Measurements from ENCODE around the gene PLCB4.

Gene PLCB4

GRCh38 chr20:9200620-9201019 lies 131.7 kb downstream of the PLCB4 start:
- peaks cover 0 to 18% (median 1%) of the 10 kb centered on the region in 4 donors for H3K4me1 ChIP-seq
- no peak overlapping the region for H3K27ac ChIP-seq
- H3K9me3 ChIP-seq, result no peaks in the 10 kb centered on the region
- intact Hi-C loops (cut with DNase I; ENCODE audit: low total_unique reads), result no loop called here
- no peaks in the 10 kb centered on the region for H3K27me3 ChIP-seq
- no peak for DNase-seq
- no peak overlapping the region for H3K4me3 ChIP-seq
- no peaks in the 10 kb centered on the region for H3K36me3 ChIP-seq
- TF ChIP-seq, protein P1, sequence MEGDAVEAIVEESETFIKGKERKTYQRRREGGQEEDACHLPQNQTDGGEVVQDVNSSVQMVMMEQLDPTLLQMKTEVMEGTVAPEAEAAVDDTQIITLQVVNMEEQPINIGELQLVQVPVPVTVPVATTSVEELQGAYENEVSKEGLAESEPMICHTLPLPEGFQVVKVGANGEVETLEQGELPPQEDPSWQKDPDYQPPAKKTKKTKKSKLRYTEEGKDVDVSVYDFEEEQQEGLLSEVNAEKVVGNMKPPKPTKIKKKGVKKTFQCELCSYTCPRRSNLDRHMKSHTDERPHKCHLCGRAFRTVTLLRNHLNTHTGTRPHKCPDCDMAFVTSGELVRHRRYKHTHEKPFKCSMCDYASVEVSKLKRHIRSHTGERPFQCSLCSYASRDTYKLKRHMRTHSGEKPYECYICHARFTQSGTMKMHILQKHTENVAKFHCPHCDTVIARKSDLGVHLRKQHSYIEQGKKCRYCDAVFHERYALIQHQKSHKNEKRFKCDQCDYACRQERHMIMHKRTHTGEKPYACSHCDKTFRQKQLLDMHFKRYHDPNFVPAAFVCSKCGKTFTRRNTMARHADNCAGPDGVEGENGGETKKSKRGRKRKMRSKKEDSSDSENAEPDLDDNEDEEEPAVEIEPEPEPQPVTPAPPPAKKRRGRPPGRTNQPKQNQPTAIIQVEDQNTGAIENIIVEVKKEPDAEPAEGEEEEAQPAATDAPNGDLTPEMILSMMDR (IDR thresholded peaks at IDR 0.05), result no peak

GRCh38 chr20:9202420-9203080 lies 133.7 kb downstream of the PLCB4 start:
- intact Hi-C loops (cut with DNase I; ENCODE audit: low total_unique reads), result no loop called here

DNA sequence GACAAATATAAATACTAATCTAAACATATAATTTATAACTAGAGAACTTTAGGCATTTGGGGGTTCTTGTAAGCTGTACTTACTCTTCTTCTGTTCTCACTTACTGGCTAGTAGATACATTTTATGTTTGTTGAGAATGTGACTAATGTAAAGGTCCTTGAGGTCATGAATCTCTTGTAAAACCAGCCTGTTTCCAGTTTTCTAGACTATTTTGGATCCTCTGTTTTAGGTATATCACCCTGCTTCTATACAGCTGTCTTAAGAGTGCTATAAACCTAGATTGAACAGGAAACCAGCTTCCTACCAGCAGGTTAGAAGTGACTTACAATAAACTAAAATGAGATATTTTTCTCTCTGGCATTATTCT lies 134.2 kb downstream of the PLCB4 start:
- intact Hi-C loops (cut with DNase I; ENCODE audit: low total_unique reads), result no loop called here
- TF ChIP-seq, protein P1 (IDR thresholded peaks at IDR 0.05), result no peak
- Histone ChIP-seq H3K27me3 (no peaks in the 10 kb centered on the region), H3K4me1 (peaks cover 0 to 18% (median 1%) of the 10 kb centered on the region in 4 donors), H3K4me3 (no peak overlapping the region), H3K36me3 (no peaks in the 10 kb centered on the region), H3K27ac (no peak overlapping the region), H3K9me3 (no peaks in the 10 kb centered on the region)
- DNase-seq, result no peak

More at GRCh38 chr20:9202420-9203080, 133.7 kb downstream of the PLCB4 start:
- TF ChIP-seq, protein P1 (IDR thresholded peaks at IDR 0.05), result no peak
- Histone ChIP-seq H3K4me1 (peaks cover 0 to 18% (median 1%) of the 10 kb centered on the region in 4 donors), H3K4me3 (no peak overlapping the region), H3K36me3 (no peaks in the 10 kb centered on the region), H3K27ac (no peak overlapping the region), H3K9me3 (no peaks in the 10 kb centered on the region), H3K27me3 (no peaks in the 10 kb centered on the region)
- no peak for DNase-seq

DNA sequence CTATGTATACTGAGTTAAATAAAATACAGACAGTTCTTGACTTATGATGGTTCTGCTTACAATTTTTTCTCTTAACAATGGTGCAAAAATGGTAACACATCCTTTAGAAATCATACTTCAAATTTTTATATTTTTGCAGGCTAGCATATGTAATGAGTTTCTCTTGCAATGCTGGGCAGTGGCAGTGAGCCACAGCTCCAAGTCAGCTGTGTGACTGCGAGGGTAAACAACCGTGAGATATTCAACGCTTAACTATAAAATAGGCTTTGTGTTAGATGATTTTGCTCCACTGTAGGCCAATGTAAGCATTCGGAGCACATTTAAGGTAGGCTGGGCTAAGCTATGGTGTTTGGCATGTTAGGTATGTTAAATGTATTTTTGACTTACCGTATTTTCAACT lies 136.1 kb downstream of the PLCB4 start:
- Histone ChIP-seq H3K4me1 (peaks cover 0 to 18% (median 1%) of the 10 kb centered on the region in 4 donors), H3K27me3 (no peaks in the 10 kb centered on the region), H3K36me3 (no peaks in the 10 kb centered on the region), H3K4me3 (no peak overlapping the region), H3K27ac (no peak overlapping the region), H3K9me3 (no peaks in the 10 kb centered on the region)
- no peak for DNase-seq
- intact Hi-C loops (cut with DNase I; ENCODE audit: low total_unique reads), result no loop called here
- TF ChIP-seq, protein P1 (IDR thresholded peaks at IDR 0.05), result no peak

DNA sequence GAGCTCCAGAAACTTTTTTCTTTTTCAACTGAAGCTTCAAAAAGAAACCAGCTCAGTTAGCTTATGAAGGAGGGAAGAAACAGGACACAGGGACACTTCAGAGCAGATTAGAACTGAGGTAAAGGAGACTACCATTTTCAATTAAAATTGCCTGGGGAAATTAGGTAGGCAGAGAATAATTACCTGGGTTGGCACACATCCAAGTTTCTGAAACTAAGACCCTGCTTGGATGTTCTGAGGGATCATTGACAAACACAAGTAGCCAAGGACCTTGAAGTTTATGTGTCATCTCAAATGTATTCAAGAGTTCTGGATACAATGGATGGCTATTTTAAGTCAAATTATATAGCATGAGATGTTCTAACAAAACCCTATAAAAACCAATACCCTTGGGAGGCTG lies 137.6 kb downstream of the PLCB4 start:
- TF ChIP-seq, protein P1 (IDR thresholded peaks at IDR 0.05), result no peak
- Histone ChIP-seq H3K27me3 (no peaks in the 10 kb centered on the region), H3K4me3 (no peak overlapping the region), H3K9me3 (no peaks in the 10 kb centered on the region), H3K27ac (no peak overlapping the region), H3K36me3 (no peaks in the 10 kb centered on the region), H3K4me1 (peaks cover 0 to 11% (median 0%) of the 10 kb centered on the region in 4 donors)
- DNase-seq, result no peak
- intact Hi-C loops (cut with DNase I; ENCODE audit: low total_unique reads), result no loop called here
